B cell (primary cell): ENCODE results near the gene SKIC8. TPM values are rescaled to one million over a fixed set of nuclear protein-coding genes. Genes with fewer than 3 reads are reported as not detected.

Experiments used
- ATAC-seq: fragments of 200-7000 bp; cut with Tn5 transposase; one replicate; pipeline ENCODE4 v1.10.0; 2021; ENCODE audit warnings: low read depth, mild to moderate bottlenecking, moderate number of reproducible peaks, moderate library complexity
- CTCF ChIA-PET: fragments of 350-600 bp; sonication (Branson Sonifier 250); formaldehyde crosslinking; loops from one replicate; lab custom pipeline; 2021; ENCODE audit warnings: antibody characterized with exemption, inconsistent platforms; lab: Charles Lee
- POLR2A ChIA-PET: fragments of 350-600 bp; sonication (Branson Sonifier 250); formaldehyde crosslinking; loops from one replicate; lab custom pipeline; 2021; ENCODE audit warnings: antibody characterized with exemption; lab: Charles Lee
- DNase-seq: peaks from one replicate; pipeline ENCODE4 v3.0.0; 2013
- H2AFZ ChIP-seq: 2 replicates; pipeline ENCODE4 v1.6.1; 2012; ENCODE audit warnings: mild to moderate bottlenecking, low read depth, low read length; ENCODE audit not compliant: insufficient read depth, poor library complexity, severe bottlenecking
- H3K27ac ChIP-seq, 2 donors: 1 replicate in 1 of 2; 2 replicates in 1 of 2; pipeline ENCODE4 v1.5.1; 2012 to 2013; ENCODE audit warnings: low read length in 2 of 2, mild to moderate bottlenecking in 2 of 2, moderate library complexity in 1 of 2
- H3K27me3 ChIP-seq, 4 experiments: fragments of 200-600 bp in 1 of 4; sonication (generic) in 1 of 4; replicated peaks in 1 of 4; 1 replicate in 2 of 4; 2 replicates in 2 of 4; pipeline versions ENCODE4 v1.6.1 to v1.7.0; 2013 to 2016; ENCODE audit warnings: low read length in 3 of 4, mild to moderate bottlenecking in 2 of 4, mixed read lengths in 1 of 4, moderate library complexity in 1 of 4; ENCODE audit not compliant: insufficient read depth in 4 of 4, control insufficient read depth in 3 of 4; ENCODE audit errors: control extremely low read depth in 1 of 4
- H3K36me3 ChIP-seq, 2 experiments: replicated peaks in 1 of 2; 1 replicate in 1 of 2; 2 replicates in 1 of 2; pipeline versions ENCODE4 v1.6.1 to v1.7.1; 2013; ENCODE audit warnings: low read length in 1 of 2; ENCODE audit not compliant: insufficient read depth in 2 of 2, control insufficient read depth in 1 of 2; ENCODE audit errors: control extremely low read depth in 1 of 2, extremely low read depth in 1 of 2
- H3K4me1 ChIP-seq, 2 donors: fragments of 200-600 bp in 1 of 2; sonication (generic) in 1 of 2; 1 replicate in 1 of 2; 2 replicates in 1 of 2; pipeline versions ENCODE4 v1.5.1 to v1.6.1; 2013 to 2017; ENCODE audit warnings: low read length in 2 of 2; ENCODE audit not compliant: control insufficient read depth in 2 of 2, insufficient read depth in 2 of 2
- H3K4me2 ChIP-seq: replicated peaks from 2 replicates; pipeline ENCODE3; 2012; ENCODE audit warnings: mild to moderate bottlenecking, low read depth, low read length; ENCODE audit not compliant: poor library complexity, severe bottlenecking
- H3K4me3 ChIP-seq, 5 experiments: fragments of 200-600 bp in 1 of 5; sonication (generic) in 1 of 5; 1 replicate in 3 of 5; 2 replicates in 2 of 5; pipeline versions ENCODE4 v1.5.1 to v1.7.0; 2011 to 2016; ENCODE audit warnings: low read length in 4 of 5, mild to moderate bottlenecking in 4 of 5, low read depth in 2 of 5, control low read depth in 1 of 5, moderate library complexity in 1 of 5; ENCODE audit not compliant: insufficient read depth in 1 of 5; ENCODE audit errors: control extremely low read depth in 1 of 5, extremely low read depth in 1 of 5
- H3K79me2 ChIP-seq: fragments of 200-600 bp; sonication (generic); one replicate; pipeline ENCODE4 v1.6.0; 2016; ENCODE audit warnings: low read length; ENCODE audit not compliant: control insufficient read depth, insufficient read depth
- H3K9ac ChIP-seq: fragments of 200-600 bp; sonication (generic); 2 replicates; pipeline ENCODE4 v1.6.1; 2017; ENCODE audit warnings: mild to moderate bottlenecking, low read length, moderate library complexity
- H3K9me3 ChIP-seq, 3 donors: one replicate each; pipeline versions ENCODE4 v1.6.1 to v1.7.1; 2013; ENCODE audit warnings: low read length in 2 of 3; ENCODE audit not compliant: control insufficient read depth in 2 of 3, insufficient read depth in 1 of 3; ENCODE audit errors: control extremely low read depth in 1 of 3
- H4K20me1 ChIP-seq: 2 replicates; pipeline ENCODE4 v1.6.0; 2012; ENCODE audit warnings: mild to moderate bottlenecking, low read length; ENCODE audit not compliant: insufficient read depth, control insufficient read depth, poor library complexity, severe bottlenecking
- H3K27ac Mint-ChIP-seq: one replicate; pipeline ENCODE4 v1.8.0; 2021; ENCODE audit warnings: mixed read lengths
- H3K27me3 Mint-ChIP-seq: one replicate; pipeline ENCODE4 v1.8.0; 2021; ENCODE audit warnings: mixed read lengths
- H3K4me1 Mint-ChIP-seq: one replicate; pipeline ENCODE4 v1.8.0; 2021; ENCODE audit warnings: mixed read lengths
- H3K4me3 Mint-ChIP-seq: one replicate; pipeline ENCODE4 v1.8.0; 2021; ENCODE audit warnings: mixed read lengths
- H3K9me3 Mint-ChIP-seq: one replicate; pipeline ENCODE4 v1.8.0; 2022; ENCODE audit warnings: mixed read lengths; ENCODE audit not compliant: insufficient read depth
- CTCF ChIP-seq: fragments of 200-600 bp; IDR thresholded peaks from one replicate; pipeline ENCODE4 v1.8.0; 2022; ENCODE audit warnings: antibody characterized with exemption, mild to moderate bottlenecking
- EZH2 ChIP-seq: IDR thresholded peaks from 2 replicates; pipeline ENCODE4 v1.6.1; 2012; ENCODE audit warnings: borderline replicate concordance, low read depth, mild to moderate bottlenecking, moderate library complexity, low read length; ENCODE audit not compliant: insufficient read depth, poor library complexity, severe bottlenecking
- WGBS: methylation state at CpG from one replicate; pipeline ENCODE4 v1.1.5; 2013; ENCODE audit warnings: missing lambda C conversion rate; ENCODE audit not compliant: insufficient coverage; 5-methylcytosine and 5-hydroxymethylcytosine counted together
- intact Hi-C: fragments of 100-400 bp; cut with micrococcal nuclease; formaldehyde crosslinking; loops from one replicate; pipeline ENCODE4 v1.10.0; 2022
- polyA plus RNA-seq: library from polyadenylated mRNA; depleted of rRNA; stranded (reverse); fragments of >200 nt; gene quantifications from 2 replicates; pipeline ENCODE4 v1.2.3, GENCODE V29; 2012
- total RNA-seq, 2 donors: library from RNA; stranded (reverse); fragments of 120-200 nt in 1 of 2; gene quantifications; 1 replicate in 1 of 2; 2 replicates in 1 of 2; pipeline versions ENCODE4 v1.2.3 to v1.2.4, GENCODE V29; 2013 to 2022

SKIC8 gene
- total and polyA plus RNA-seq, 2 donors (not counting 1 experiment from before 2014, with no cell fraction given), result 31.9 to 40.2 TPM

- Mint-ChIP-seq H3K4me3 (no peak overlapping the region), H3K27ac (no peak overlapping the region), H3K9me3 (no peaks in the 10 kb centered on the region), H3K4me1 (no peaks in the 10 kb centered on the region), H3K27me3 (no peaks in the 10 kb centered on the region)
- no peak overlapping the region for H3K9ac ChIP-seq
- H3K4me3 ChIP-seq, result no peak overlapping the region
- H3K36me3 ChIP-seq, result no peaks in the 10 kb centered on the region
- H3K27ac ChIP-seq, result no peak overlapping the region
- 88% methylated on average over 8 of the region's 15 CpGs for WGBS
- ChIA-PET CTCF (no interaction called here), POLR2A (no interaction called here)
- intact Hi-C loops, result no loop called here
- no peaks in the 10 kb centered on the region for H3K27me3 ChIP-seq
- TF ChIP-seq EZH2 (no peak), CTCF (no peak)
- H3K4me2 ChIP-seq, result no peak overlapping the region
- DNase-seq (no peak), ATAC-seq (no peak)
- no peaks in the 10 kb centered on the region for H3K4me1 ChIP-seq
- no peak overlapping the region for H2AFZ ChIP-seq
- no peaks in the 10 kb centered on the region for H3K79me2 ChIP-seq
- H4K20me1 ChIP-seq, result no peaks in the 10 kb centered on the region
- no peaks in the 10 kb centered on the region for H3K9me3 ChIP-seq
Measured at GRCh38 chr15:78322243-78322642, 22.8 kb upstream of the SKIC8 start.

- no peak overlapping the region for H3K4me3 Mint-ChIP-seq
- H3K4me1 Mint-ChIP-seq, result no peaks in the 10 kb centered on the region
- ChIA-PET CTCF (no interaction called here), POLR2A (no interaction called here)
- Histone ChIP-seq H3K9me3 (no peaks in the 10 kb centered on the region), H3K79me2 (no peaks in the 10 kb centered on the region), H4K20me1 (no peaks in the 10 kb centered on the region), H3K36me3 (no peaks in the 10 kb centered on the region), H3K9ac (no peak overlapping the region), H2AFZ (no peak overlapping the region), H3K4me1 (no peaks in the 10 kb centered on the region), H3K27me3 (no peaks in the 10 kb centered on the region), H3K27ac (no peak overlapping the region), H3K4me2 (no peak overlapping the region), H3K4me3 (no peak overlapping the region)
- WGBS, result 81% methylated on average over 3 of the region's 4 CpGs
- DNase-seq (no peak), ATAC-seq (no peak)
- H3K27me3 Mint-ChIP-seq, result no peaks in the 10 kb centered on the region
- no peak overlapping the region for H3K27ac Mint-ChIP-seq
- intact Hi-C loops, result no loop called here
- TF ChIP-seq EZH2 (no peak), CTCF (no peak)
- no peaks in the 10 kb centered on the region for H3K9me3 Mint-ChIP-seq
Measured at GRCh38 chr15:78321786-78322185, 22.4 kb upstream of the SKIC8 start.
